OCI-LY7 (cell line): ENCODE data around the gene GPHN. TPM values are rescaled to one million over a fixed set of nuclear protein-coding genes. Genes with fewer than 3 reads are reported as not detected.

Experiments used
- BruUV-seq: library from RNA; stranded (reverse); fragments of 400-500 nt; replicated peaks from 2 replicates; lab custom pipeline; 2021; lab: Mats Ljungman, UMichigan
- CTCF ChIA-PET: fragments of 300-600 bp; sonication (Branson Sonifier 250); formaldehyde crosslinking; loops from one replicate; lab custom pipeline; 2022; ENCODE audit warnings: antibody characterized with exemption; ENCODE audit not compliant: unreplicated experiment; lab: Charles Lee
- POLR2A ChIA-PET: fragments of 300-600 bp; sonication (Branson Sonifier 250); formaldehyde crosslinking; loops from one replicate; lab custom pipeline; 2022; ENCODE audit warnings: antibody characterized with exemption; lab: Charles Lee
- DNase-seq: peaks from one replicate; pipeline ENCODE4 v3.0.0-alpha.2; 2015; ENCODE audit warnings: low spot score
- H2AFZ ChIP-seq: fragments of 200-600 bp; sonication (generic), shearing (Covaris generic); 2 replicates; pipeline ENCODE4 v1.6.1; 2014; ENCODE audit warnings: mild to moderate bottlenecking, antibody characterized with exemption, low read length, moderate library complexity
- H3K27ac ChIP-seq: fragments of 200-600 bp; sonication (generic); 2 replicates; pipeline ENCODE4 v1.5.1; 2014; ENCODE audit warnings: mixed run types, low read depth, mild to moderate bottlenecking, moderate library complexity, low read length, inconsistent platforms; ENCODE audit not compliant: poor library complexity, severe bottlenecking
- H3K36me3 ChIP-seq: fragments of 200-600 bp; sonication (generic); 2 replicates; pipeline ENCODE4 v1.6.1; 2014; ENCODE audit warnings: mild to moderate bottlenecking, antibody characterized with exemption, low read length, moderate library complexity, mixed read lengths; ENCODE audit not compliant: insufficient read depth
- H3K4me1 ChIP-seq: fragments of 200-600 bp; sonication (generic); 2 replicates; pipeline ENCODE4 v1.5.1; 2014; ENCODE audit warnings: mild to moderate bottlenecking, low read length; ENCODE audit not compliant: insufficient read depth, poor library complexity, severe bottlenecking
- H3K4me2 ChIP-seq: fragments of 200-600 bp; sonication (generic); 2 replicates; pipeline ENCODE4 v1.6.1; 2014; ENCODE audit warnings: mild to moderate bottlenecking, low read length
- H3K4me3 ChIP-seq: fragments of 200-600 bp; sonication (generic); 2 replicates; pipeline ENCODE4 v1.5.1; 2014; ENCODE audit warnings: mild to moderate bottlenecking, low read depth, low read length; ENCODE audit not compliant: poor library complexity, severe bottlenecking
- H3K79me2 ChIP-seq: fragments of 200-600 bp; sonication (generic); 2 replicates; pipeline ENCODE4 v1.6.1; 2016; ENCODE audit warnings: low read depth, mild to moderate bottlenecking, low read length, moderate library complexity, mixed read lengths; ENCODE audit not compliant: insufficient read depth
- H3K9me2 ChIP-seq: fragments of 200-600 bp; sonication (generic); 2 replicates; pipeline ENCODE4 v1.6.1; 2016; ENCODE audit warnings: mild to moderate bottlenecking, low read length, mixed read lengths; ENCODE audit not compliant: insufficient read depth
- H3K9me3 ChIP-seq: fragments of 200-600 bp; sonication (generic); 2 replicates; pipeline ENCODE4 v1.6.1; 2014; ENCODE audit warnings: mild to moderate bottlenecking, mixed run types, low read length, mixed read lengths
- H4K20me1 ChIP-seq: fragments of 200-600 bp; sonication (generic); 2 replicates; pipeline ENCODE4 v1.6.1; 2014; ENCODE audit warnings: mild to moderate bottlenecking, antibody characterized with exemption, low read length, moderate library complexity, mixed read lengths; ENCODE audit not compliant: insufficient read depth
- CTCF ChIP-seq: fragments of 200-600 bp; sonication (generic); conservative IDR thresholded peaks from 2 replicates; pipeline ENCODE4 v1.5.1; 2014; ENCODE audit warnings: mild to moderate bottlenecking, antibody characterized with exemption, low read length, moderate library complexity, mixed read lengths
- EZH2phosphoT487 ChIP-seq: fragments of 200-600 bp; sonication (generic); IDR thresholded peaks from 2 replicates; pipeline ENCODE4 v1.6.1; 2018; ENCODE audit warnings: low read depth, borderline replicate concordance, mild to moderate bottlenecking, mixed run types, antibody characterized with exemption, low read length, moderate library complexity, mixed read lengths
- intact Hi-C: fragments of 100-400 bp; cut with micrococcal nuclease; formaldehyde crosslinking; loops from one replicate; pipeline ENCODE4 v1.10.0; 2022; ENCODE audit not compliant: unreplicated experiment
- total RNA-seq, 2 experiments: library from RNA; depleted of rRNA in 1 of 2; stranded (reverse); fragments of >200 nt in 1 of 2; shearing (Covaris generic) in 1 of 2; gene quantifications; 2 replicates each; pipeline ENCODE4 v1.2.3, GENCODE V29; 2014 to 2022

The GPHN gene
- total RNA-seq, 2 experiments from 2014 or later, result not detected

GRCh38 chr14:66657780-66658179, 149.8 kb downstream of the GPHN start:
- no peaks in the 10 kb centered on the region for H4K20me1 ChIP-seq
- no peak overlapping the region for H2AFZ ChIP-seq
- no TSS peak for BruUV-seq
- no peaks in the 10 kb centered on the region for H3K79me2 ChIP-seq
- ChIA-PET POLR2A (no interaction called here), CTCF (no interaction called here)
- no peak for DNase-seq
- H3K27ac ChIP-seq, result no peak overlapping the region
- H3K4me3 ChIP-seq, result no peak overlapping the region
- no peak overlapping the region for H3K4me2 ChIP-seq
- intact Hi-C loops, result no loop called here
- H3K4me1 ChIP-seq, result no peaks in the 10 kb centered on the region
- H3K9me3 ChIP-seq, result no peaks in the 10 kb centered on the region
- no peaks in the 10 kb centered on the region for H3K9me2 ChIP-seq
- TF ChIP-seq EZH2phosphoT487, result no peak
- no peak for TF ChIP-seq CTCF
- H3K36me3 ChIP-seq, result no peaks in the 10 kb centered on the region

DNA sequence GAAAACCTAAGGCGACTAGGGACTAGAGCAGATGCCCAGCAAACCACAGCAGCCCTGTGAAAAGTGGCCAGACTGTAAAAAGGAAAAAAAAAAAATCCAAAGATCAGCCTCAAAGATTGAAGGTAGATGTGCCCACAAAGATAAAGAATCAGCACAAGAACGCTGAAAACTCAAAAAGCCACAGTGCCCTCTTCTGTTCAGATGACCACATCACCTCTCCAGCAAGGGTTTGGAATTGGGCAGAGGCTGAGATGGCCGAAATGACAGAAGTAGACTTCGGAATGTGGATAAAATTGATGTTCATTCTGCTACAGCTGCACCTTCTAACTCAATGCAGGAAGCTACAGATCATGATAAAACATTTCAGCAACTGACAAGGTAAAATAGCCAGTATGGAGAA, 154.4 kb downstream of the GPHN start:
- H3K36me3 ChIP-seq, result no peaks in the 10 kb centered on the region
- DNase-seq, result no peak
- no TSS peak for BruUV-seq
- H3K4me3 ChIP-seq, result no peak overlapping the region
- H4K20me1 ChIP-seq, result no peaks in the 10 kb centered on the region
- H3K9me2 ChIP-seq, result no peaks in the 10 kb centered on the region
- TF ChIP-seq CTCF, result peak; percentile 66
- no peak for TF ChIP-seq EZH2phosphoT487
- H3K4me2 ChIP-seq, result no peak overlapping the region
- no peaks in the 10 kb centered on the region for H3K79me2 ChIP-seq
- no peaks in the 10 kb centered on the region for H3K4me1 ChIP-seq
- ChIA-PET CTCF (no interaction called here), POLR2A (interaction anchor here (0.6 to 0.8 kb wide), 2 partner anchors 12 to 30 kb away, joined by 3 to 5 read pairs; no protein-coding TSS in a partner anchor)
- H3K9me3 ChIP-seq, result no peaks in the 10 kb centered on the region
- intact Hi-C loops, result no loop called here
- no peak overlapping the region for H2AFZ ChIP-seq
- H3K27ac ChIP-seq, result no peak overlapping the region

- POLR2A ChIA-PET, result interaction anchor here (0.6 kb wide), 1 partner anchor 66 kb away, joined by 3 read pairs; no protein-coding TSS in a partner anchor
- CTCF ChIA-PET, result no interaction called here
- DNase-seq, result no peak
- intact Hi-C loops, result no loop called here
- TF ChIP-seq CTCF (no peak), EZH2phosphoT487 (no peak)
- Histone ChIP-seq H2AFZ (no peak overlapping the region), H3K79me2 (no peaks in the 10 kb centered on the region), H3K27ac (no peak overlapping the region), H4K20me1 (no peaks in the 10 kb centered on the region), H3K36me3 (no peaks in the 10 kb centered on the region), H3K4me3 (no peak overlapping the region), H3K9me2 (no peaks in the 10 kb centered on the region), H3K4me1 (no peaks in the 10 kb centered on the region), H3K9me3 (no peaks in the 10 kb centered on the region), H3K4me2 (no peak overlapping the region)
- BruUV-seq, result no TSS peak
These were observed 169.8 kb downstream of the GPHN start for GRCh38 chr14:66677780-66678179.
